Esophagus muscularis mucosa (tissue), 4 donors: ENCODE data around the gene CFL2.

Experiments
- EP300 ChIP-seq: sonication (generic); formaldehyde crosslinking; IDR thresholded peaks from one replicate; pipeline ENCODE4 v1.6.1; 2017; ENCODE audit warnings: antibody characterized with exemption
- POLR2AphosphoS5 ChIP-seq, 2 donors: sonication (generic); formaldehyde crosslinking; IDR thresholded peaks; one replicate each; pipeline ENCODE4 v1.6.1; 2017; ENCODE audit warnings: antibody characterized with exemption in 2 of 2
- TF ChIP-seq, protein P1 (sequence below), 3 experiments: fragments of 200-600 bp in 2 of 3; fragments of 450-650 bp in 1 of 3; sonication (generic) in 2 of 3; IDR thresholded peaks; one replicate each; pipeline ENCODE4 v1.5.1; 2017 to 2019; ENCODE audit warnings: antibody characterized with exemption in 3 of 3, mild to moderate bottlenecking in 2 of 3, moderate library complexity in 1 of 3

DNA sequence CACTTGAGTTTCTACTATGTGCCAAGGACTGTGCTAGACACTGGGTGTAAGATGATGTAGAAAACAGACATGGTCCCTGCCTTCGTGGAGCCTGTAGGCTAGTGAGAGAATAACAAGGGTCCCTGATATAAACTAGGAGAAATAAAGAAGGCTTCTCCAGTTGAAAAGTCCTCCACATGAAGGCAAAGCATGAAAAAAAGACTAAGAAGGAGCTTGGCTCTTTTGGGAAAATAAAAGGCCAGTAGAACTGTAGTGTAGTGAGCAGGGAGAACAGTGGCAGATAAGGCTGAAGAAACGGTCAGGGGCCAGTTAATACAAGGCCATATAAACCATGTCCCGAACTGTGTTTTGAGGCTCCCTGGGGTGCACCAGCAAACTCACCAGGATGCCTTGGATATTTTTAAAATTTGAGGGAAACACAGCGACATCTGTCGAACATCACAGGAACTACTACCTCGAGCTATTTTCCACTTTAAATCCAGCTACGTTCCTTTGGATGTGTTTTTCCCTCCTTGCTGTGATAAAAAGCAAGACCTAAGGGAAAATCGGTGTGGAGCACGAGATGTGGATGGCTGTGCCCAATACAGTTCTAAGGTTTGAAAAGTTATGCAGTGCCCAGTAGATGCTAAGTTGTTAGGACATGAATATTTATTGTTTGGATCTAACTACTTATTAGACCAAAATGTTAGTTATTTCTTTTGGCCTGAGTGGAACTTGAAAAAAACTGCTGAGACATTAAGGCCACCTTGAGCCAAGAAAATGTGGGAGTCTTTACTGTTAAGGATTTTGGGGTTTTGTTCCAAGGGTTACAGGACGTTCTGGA is 8.5 kb upstream of the CFL2 start:
- no peak for TF ChIP-seq EP300
- TF ChIP-seq, protein P1, sequence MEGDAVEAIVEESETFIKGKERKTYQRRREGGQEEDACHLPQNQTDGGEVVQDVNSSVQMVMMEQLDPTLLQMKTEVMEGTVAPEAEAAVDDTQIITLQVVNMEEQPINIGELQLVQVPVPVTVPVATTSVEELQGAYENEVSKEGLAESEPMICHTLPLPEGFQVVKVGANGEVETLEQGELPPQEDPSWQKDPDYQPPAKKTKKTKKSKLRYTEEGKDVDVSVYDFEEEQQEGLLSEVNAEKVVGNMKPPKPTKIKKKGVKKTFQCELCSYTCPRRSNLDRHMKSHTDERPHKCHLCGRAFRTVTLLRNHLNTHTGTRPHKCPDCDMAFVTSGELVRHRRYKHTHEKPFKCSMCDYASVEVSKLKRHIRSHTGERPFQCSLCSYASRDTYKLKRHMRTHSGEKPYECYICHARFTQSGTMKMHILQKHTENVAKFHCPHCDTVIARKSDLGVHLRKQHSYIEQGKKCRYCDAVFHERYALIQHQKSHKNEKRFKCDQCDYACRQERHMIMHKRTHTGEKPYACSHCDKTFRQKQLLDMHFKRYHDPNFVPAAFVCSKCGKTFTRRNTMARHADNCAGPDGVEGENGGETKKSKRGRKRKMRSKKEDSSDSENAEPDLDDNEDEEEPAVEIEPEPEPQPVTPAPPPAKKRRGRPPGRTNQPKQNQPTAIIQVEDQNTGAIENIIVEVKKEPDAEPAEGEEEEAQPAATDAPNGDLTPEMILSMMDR (IDR thresholded peaks at IDR 0.05): peak; percentile 83 to 87 (median 85)
- no peak for TF ChIP-seq POLR2AphosphoS5 (IDR thresholded peaks at IDR 0.05)
